ENCODE measurements around the gene GPR78.

Gene GPR78

GRCh38 chr4:8547108-8547911 lies 32.9 kb upstream of the GPR78 start:
- peak in 3 of 4 experiments; percentile 3 to 8 (median 8) for DNase-seq

DNA sequence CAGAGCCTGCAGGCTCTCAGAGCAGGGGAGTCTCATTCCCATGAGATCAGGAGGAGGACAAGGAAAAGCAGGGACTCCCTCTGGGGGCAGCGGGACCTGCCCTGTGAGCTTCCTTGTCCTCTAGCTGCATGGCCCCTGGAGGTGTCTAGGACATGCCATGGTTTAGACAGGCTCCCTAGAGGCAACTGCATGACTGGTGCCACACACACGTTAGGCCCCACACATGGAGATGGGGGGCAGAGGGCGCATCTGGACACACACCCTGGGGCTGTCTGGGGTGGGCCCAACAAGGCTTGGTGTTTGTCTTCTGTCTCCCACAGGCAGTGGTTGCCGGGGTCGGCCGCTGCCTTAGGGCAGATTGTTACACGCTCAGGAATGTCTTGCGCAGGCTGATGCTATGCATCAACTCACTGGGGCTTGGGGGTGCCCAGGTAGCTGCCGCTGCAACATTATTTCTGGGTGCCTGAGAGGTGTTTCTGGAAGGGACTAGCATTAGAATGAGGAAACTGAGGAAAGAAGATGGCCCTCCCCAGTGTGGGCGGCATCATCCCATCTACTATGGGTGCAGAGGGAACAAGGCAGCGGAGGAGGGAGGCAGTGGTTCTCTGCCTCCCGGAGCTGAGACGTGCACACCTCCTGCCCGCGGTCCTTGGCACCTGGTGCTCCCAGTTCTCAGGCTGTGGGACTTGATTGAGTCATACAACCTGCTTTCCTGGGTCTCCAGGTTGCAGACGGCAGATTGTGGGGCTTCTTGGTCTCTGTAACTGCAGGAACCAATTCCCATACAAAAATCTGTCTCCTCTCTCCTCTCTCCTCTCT lies 32.1 kb upstream of the GPR78 start:
- no peak for DNase-seq

DNA sequence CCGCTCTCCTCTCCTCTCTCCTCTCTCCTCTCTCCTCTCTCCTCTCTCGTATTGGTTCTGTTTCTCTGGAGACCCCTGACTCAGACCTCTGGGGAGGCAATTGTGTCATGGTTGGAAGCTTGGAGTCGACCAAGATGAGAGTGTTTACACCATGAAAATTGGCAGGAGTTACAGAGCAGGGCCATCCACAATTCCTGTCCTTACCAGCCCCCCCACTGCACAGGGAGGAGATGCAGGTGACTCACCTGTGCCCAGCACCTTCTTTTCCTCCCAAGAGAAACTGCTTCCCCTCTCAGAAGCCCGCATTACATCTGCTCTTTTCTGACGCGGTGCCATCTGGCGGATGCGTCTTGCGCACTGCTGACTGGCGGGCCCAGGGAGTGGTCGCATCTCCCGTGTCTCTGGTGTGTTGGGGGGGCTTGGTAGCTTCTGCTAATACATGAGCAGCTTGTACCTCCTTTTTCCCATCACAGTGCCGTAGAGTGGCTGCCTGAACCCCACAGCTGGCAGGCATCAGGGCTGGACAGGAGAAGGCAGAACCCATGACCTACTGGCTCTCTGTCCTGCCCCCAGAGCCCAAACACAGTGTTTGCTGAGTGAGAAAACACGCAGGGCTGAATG lies 31.4 kb upstream of the GPR78 start:
- no peak for DNase-seq

- no peak for DNase-seq
These were observed 30.8 kb upstream of the GPR78 start for GRCh38 chr4:8549352-8549931.

DNA sequence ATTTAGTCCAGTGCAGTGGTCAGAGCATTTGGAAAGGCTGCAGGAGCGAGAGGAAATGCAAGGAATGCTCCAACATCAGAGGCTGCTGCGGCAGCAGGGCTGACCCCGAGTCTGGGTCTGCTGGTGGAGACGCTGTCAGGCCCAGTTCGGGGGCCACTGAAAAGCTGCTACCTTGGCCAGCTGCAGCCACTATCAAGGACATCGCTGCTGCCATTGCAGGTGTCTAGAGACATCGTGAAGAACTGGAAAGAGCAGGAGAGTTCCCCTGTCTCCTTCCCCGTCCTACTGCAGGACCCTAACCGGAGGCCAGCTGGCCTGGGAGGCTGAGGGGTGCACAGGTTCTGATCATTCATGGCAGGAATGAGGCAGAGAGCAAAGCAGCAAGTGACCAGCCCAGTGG lies 29.5 kb upstream of the GPR78 start:
- DNase-seq = no peak

DNA sequence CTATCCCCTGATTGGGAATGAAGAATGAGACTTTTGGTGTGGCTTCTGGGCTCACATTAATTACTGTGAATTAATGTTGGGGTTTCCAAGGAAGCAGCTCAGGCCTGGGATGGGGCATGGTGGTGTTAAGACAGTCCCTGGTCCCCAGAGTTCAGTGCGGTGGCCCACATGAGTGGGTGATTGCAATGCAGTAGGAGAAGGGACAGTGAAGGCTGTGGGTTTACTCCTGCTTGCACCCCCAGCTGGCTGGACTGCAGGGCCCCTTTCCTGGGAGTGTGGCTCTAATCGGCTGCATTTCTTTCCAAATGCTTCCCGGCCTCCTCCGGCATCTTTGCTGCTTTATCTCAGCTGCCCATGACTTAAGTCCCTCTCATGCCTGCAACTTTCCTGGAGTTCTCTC lies 28.2 kb upstream of the GPR78 start:
- no peak for DNase-seq

- DNase-seq = no peak
These were observed 27.5 kb upstream of the GPR78 start for GRCh38 chr4:8552581-8553205.

- no peak for DNase-seq
These were observed 27.0 kb upstream of the GPR78 start for GRCh38 chr4:8553216-8553615.

- DNase-seq = no peak
These were observed 26.2 kb upstream of the GPR78 start for GRCh38 chr4:8553991-8554405.

DNA sequence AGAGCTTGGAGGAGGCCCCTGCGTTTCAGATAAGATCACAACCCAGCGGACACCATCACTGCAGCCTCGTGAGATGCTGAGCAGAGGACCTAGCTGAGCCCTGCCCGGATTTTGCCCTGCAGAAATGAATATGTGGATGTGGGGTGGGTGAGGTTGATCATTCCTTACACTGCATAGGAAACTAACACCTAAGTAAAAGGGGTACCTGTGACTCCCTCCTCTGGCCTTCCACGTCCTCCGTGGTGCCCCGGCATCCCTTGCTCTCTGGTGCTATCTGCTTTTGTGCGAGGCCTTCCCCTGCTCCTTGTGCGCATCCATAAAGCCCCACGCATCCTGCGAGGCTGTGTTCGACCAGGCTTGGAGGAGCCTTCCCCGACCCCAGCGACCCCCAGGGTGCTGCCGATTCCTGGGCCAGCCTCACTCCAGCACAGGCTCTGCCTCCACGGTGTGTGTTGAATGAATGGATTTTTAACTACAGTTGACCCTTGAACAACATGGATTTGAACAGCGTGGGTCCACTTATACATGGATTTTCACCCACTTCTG lies 25.6 kb upstream of the GPR78 start:
- no peak for DNase-seq

- no peak for DNase-seq
These were observed 24.5 kb upstream of the GPR78 start for GRCh38 chr4:8555716-8556115.

GRCh38 chr4:8556341-8557150 lies 23.6 kb upstream of the GPR78 start:
- DNase-seq = no peak

GRCh38 chr4:8557151-8558076 lies 22.8 kb upstream of the GPR78 start:
- DNase-seq = no peak

DNA sequence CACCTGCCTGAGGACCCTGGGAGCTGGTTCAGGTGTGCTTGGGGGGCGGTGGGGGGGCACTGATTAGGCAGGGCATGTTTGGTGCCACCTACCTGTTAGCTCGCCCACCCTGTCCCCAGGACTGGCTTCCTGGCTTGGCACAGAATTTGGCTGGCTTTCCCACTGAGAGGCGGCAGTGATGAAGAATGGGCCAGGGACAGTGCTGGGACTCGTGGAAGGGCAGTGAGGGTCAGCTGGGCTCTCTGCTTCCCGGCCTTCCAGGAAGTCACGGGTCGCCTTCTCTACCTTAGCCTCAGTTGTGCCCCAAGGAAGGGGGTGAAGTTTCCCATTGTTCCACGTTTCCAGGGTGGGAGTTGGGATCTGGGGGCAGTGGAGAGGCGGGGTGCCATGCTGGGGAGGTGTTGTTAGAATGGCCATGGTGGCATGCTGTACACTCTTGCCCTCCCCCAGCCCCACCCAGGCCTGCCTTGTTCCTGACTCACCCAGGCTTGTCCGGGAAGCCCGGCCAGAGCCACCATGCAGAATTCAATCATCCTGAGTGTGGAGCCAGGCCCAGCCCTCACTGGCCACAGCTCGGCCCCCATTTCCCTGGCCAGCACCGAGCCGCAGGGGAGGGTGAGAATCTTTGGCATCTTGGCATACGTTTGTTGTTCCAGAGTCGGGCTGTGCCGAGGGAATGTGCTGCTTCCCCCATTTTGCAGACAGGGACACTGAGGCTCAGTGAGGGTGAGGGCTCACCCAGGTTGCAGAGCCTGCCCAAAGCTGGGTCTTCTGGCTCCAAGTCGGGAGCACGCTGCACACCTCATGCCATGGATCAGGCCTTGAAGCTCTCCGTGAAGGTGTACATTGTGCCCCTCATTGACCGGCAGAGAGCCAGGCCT lies 21.9 kb upstream of the GPR78 start:
- DNase-seq = no peak

DNA sequence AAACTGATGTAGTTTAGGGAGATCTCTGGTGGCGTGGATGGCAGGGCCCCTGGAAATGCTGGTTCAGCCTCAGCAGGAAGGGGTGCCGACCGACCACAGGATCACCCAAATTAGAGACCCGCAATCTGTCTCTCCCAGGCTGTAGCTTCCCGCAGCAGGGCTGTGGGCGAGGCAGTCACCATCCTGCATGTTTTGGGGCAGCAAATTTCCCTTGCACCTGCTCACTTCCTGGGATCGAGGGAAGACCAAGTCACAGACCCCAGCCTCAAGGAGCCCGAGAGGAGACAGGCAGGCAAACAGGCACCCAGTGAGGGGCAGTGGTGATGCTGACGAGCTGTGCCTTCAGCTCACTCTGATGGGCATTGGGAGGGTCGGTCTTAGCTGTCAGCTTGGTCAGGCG lies 21.2 kb upstream of the GPR78 start:
- DNase-seq = no peak

GRCh38 chr4:8559524-8560264 lies 20.5 kb upstream of the GPR78 start:
- no peak for DNase-seq

DNA sequence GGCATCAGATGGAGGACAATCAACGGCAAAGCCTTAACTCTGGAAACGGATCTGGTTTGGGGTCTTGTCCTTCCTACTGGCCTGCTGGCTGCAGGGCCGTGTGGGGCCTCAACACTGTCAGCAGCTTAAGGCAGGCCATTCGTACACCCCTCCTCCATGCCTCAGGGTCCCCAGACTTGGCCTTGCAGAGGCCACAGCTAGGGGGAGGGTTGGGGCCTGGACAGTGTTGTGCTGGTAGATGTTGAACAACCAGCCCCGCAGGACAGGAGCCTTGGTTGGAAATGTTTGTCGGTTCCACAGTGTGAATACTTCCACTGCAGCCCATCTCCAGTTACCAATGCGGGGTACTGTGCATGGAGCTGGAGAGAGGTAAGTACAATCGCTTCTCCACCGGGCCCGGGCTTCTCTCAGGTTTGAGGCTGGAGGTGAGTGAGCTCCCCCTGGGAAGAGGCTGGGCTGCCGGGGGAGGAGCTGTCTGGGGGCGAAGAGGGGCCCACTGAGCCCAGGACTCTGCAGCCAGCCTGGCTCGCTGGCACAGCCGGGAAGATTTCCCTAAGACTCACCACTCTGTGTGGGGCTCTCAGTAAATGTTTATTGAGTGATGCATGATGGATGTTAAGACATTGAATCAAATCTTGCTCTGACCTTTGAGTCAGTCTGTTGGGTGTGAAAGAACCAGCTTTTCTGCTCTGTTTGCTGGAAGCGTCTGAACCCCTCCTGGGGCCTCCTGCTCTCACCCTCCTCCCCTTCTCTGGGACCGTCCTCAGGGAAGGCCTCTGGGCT lies 19.7 kb upstream of the GPR78 start:
- no peak for DNase-seq

DNA sequence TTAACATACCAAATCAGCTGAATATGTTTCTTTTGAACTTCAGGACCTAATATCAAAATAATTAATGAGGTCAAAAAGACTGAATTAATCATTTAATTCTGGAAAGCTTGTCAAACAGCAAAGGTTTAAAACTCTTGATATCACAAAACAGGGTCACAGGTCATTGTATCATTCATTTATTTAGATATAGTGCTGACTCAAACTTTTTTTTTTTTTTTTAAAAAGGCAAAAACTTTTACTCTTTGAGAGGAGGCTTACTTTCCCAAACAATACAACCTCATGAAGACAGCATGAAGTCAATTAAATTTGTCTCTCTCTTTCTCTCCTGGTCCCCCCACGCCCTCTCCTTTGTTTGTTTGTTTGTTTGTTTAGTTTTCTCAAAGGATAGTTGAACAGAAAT lies 15.6 kb upstream of the GPR78 start:
- no peak for DNase-seq
